GM21619 (cell line): ENCODE measurements around the gene NOL3.

Source experiments
- ATAC-seq: cut with Tn5 transposase; IDR thresholded peaks from one replicate; pipeline ENCODE4 v1.9.1; 2021; ENCODE audit not compliant: unreplicated experiment

The NOL3 gene

GRCh38 chr16:67154578-67155294 is 15.6 kb upstream of the NOL3 start:
- no peak for ATAC-seq

- no peak for ATAC-seq
Observed at GRCh38 chr16:67155295-67156142, 14.8 kb upstream of the NOL3 start.

DNA sequence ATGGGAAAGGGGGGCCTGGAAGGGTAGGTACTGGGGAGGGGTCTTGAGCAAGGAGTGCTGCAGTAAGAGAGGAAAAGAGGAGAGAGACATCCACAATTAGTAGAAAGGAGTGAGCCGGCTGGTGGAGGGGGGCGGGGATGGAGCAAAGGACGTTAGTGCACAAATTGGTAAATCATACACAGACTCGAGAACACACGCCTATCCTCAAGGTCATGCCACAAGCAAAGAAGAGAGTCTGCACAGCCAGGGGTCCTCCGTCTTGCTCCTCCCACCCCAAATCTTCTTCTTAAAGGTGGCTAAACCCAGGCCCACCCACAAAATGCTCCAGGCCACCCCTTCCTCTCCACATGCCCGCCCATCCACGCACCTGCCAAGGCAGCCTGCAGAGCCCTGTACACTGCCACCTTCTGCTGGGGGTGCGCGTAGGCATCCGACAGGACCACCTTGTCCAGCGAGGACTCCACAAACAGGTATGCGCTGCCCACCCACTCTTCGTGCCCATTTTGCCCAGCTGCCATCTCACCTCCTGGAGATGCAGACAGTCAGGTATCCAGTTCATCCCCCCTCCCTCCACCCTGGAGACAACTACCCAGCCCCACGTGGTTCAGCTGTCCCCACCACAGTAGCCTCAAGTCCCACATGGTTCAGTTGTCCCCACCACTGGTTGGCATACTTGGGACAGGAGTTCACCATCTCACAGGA is 14.0 kb upstream of the NOL3 start:
- ATAC-seq = no peak

GRCh38 chr16:67157106-67157748 is 13.1 kb upstream of the NOL3 start:
- no peak for ATAC-seq

- no peak for ATAC-seq
Observed at GRCh38 chr16:67157892-67158635, 12.3 kb upstream of the NOL3 start.

DNA sequence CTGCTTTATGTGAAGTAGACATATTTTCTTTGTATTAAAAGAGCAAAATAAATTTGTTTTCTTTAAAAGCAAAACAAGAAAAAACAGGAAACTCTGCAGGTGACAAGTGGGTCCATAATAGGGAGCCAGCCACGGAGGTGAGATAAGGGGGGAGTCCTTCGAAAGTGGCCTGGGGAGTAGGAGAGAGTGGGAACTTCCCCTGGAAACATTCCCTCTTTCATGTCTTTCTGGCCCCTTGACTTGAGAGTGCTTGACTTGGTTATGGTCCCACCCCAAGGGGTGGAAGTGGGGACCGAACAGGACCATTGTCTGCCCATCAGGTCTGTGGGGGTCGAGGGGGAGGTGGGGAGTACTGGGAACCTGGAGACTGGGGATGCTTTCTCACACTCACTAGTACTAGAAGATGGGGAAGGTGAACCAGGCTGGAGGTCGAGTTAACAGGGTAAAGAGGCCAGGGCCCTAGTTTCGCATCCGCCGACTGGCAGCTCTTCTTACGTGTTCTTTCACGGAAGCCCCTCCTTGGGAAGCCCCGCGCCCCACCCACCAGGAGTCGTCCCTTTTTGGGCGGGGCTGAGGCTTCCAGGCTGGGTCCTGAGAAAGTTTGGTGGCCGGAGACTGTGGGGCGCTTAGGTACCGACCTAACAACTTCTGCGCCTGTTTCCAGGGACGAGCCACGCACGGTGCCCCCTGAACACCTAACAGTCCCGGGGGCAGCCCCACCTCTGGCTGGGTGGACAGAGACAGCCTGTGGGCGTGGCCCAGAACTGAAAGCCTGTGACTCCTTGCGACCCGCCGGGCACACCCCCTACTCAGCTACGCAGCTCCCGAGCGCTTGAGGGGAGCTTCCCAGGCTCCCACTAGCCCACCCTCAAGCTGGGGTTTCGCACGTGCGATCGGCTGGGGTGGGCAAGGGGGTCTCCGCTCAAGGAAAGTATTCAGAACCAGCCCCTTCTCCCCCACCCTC is 11.4 kb upstream of the NOL3 start:
- ATAC-seq = peak; percentile 34

- no peak for ATAC-seq
Observed at GRCh38 chr16:67161595-67162058, 8.7 kb upstream of the NOL3 start.

GRCh38 chr16:67162506-67163163 is 7.7 kb upstream of the NOL3 start:
- ATAC-seq = no peak

DNA sequence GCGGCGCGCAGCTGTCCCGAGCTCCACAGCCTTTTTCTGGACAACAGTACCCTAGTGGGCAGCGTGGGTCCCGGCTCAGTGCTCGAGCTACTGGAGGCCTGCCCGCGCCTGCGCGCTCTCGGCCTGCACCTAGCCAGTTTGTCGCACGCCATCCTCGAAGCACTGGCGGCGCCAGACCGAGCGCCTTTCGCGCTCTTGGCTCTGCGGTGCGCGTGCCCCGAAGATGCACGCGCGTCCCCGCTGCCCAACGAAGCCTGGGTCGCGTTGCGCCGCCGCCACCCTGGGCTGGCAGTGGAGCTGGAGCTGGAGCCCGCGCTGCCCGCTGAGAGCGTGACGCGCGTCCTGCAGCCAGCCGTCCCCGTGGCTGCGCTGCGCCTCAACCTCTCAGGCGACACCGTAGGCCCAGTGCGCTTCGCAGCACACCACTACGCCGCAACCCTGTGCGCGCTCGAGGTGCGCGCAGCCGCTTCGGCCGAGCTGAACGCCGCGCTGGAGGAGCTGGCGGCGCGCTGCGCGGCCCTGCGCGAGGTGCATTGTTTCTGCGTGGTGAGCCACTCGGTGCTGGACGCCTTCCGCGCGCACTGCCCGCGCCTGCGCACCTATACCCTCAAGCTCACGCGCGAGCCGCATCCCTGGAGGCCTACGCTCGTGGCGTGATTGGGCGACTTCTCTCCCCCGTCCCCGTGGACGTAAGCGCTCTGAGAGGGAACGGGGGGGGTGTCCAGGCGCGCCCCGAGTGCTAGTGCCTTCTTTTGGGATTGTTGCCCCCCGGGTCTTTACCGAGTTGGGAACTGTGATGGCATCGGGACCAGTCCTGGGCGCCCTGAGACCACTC is 7.0 kb upstream of the NOL3 start:
- no peak for ATAC-seq

DNA sequence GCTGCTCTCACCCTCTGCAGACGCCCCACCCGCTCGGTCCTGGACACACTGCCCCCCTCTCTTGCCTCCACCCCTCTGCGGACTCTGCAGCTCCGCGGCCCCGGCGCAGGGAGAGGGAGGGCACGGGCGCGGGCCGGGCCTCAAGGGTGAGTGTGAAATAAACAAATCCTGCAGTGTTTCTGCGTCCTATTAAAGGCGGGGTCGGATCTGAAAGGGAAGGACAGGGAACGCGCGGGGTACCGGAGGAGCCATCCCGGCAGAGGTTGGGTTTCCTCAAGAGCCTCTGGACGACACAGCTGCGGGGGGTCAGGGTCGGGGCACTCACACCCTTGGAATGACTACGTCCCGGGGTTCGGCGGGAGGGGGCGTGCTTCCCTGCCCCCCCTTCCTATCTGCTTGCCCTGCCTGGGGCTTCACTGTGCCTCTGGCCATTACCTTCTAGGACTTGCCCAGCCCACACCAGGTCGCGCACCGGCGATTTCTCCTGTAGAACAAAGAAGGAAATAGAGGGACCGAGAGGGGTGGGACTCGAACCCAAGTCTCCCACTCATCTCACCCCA is 6.3 kb upstream of the NOL3 start:
- no peak for ATAC-seq

DNA sequence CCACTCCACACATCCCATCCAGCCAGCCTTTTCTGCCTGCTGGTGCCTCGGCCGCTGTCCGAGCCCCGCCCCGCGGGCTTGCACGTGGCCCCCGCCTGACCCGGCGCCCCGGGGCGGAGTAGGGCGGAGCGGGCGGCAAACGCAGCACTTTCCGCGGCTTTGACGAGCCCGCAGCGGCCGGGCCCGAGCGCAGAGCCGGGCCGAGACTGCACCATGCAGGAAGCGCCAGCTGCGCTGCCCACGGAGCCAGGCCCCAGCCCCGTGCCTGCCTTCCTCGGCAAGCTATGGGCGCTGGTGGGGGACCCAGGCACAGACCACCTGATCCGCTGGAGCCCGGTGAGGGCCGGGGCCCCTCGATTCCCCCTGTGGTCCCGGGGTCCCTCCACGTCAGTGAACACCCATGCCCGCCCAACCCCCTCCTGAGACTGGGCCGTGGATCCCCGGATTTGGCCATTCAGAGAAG is 5.7 kb upstream of the NOL3 start, which contains the start of gene HSF4:
Gene HSF4, plus strand, starts transcription at position 147 of the 463 bp plus-strand sequence. Its CDS starts 67 bp downstream, at position 214.
- no peak for ATAC-seq

DNA sequence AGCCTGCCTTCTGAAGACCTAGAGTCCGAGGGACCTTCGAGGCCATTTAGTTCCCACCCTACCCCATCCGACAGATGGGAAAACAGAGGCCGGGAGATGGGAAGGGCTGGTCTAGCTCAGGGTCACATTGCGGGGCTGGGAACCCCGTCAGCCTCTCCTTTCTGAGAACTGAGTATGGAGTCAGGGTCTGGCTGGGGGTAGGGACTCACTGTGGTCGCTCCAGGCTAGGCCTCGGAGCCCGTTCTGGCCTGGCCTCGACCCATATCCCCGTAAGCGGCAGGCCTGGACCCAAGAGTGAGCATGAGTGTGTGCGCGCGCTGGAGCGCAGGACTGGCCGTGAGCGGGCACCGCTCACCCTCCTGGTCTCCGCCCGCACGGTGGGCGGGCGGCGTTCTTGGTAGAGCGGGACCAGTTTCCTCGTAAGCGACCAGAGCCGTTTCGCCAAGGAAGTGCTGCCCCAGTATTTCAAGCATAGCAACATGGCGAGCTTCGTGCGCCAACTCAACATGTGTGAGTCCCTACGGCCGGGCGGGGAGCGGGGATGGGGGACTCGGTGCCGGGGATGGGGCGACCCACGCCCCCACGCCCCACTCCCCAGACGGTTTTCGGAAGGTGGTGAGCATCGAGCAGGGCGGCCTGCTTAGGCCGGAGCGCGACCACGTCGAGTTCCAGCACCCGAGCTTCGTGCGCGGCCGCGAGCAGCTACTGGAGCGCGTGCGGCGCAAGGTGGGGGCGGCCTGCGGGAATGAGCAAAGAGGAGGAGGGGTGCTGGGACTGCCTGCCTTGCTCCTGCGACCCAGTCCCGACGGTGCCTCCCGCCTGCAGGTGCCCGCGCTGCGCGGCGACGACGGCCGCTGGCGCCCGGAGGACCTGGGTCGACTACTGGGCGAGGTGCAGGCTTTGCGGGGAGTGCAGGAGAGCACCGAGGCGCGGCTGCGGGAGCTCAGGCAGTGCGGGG is 4.9 kb upstream of the NOL3 start:
- no peak for ATAC-seq

DNA sequence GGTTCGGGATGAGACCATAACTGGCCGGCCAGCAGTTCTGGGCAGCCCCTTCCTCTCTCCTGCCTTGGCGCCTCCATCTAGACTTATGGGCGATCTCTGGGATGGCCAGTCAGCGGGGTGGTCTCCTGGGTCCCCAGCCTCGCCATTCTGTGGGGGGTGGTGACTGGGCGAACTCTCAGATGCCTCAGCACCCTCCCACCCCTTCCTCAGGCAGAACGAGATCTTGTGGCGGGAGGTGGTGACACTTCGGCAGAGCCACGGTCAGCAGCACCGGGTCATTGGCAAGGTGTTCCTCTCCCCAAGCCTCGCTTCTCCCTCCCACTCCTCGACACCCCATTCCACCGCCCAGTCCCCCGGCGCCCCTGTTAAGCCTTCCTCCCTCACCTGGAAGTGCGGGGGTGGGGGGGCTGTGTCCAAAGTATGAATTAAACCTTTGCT is 4.2 kb upstream of the NOL3 start:
- ATAC-seq = no peak

- ATAC-seq = no peak
Observed at GRCh38 chr16:67166598-67167168, 3.7 kb upstream of the NOL3 start.

DNA sequence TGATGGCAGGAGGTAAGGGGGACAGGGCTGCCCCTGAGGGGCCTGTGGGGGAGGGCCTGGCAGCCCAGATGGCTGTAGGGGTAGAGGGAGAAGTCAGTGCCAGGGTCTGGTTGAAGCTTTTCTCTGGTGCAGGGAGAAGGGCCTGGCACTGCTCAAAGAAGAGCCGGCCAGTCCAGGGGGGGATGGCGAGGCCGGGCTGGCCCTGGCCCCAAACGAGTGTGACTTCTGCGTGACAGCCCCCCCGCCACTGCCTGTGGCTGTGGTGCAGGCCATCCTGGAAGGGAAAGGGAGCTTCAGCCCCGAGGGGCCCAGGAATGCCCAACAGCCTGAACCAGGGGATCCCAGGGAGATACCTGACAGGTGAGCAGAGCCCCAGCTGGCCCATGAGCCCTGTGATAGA is 2.8 kb upstream of the NOL3 start:
- no peak for ATAC-seq

GRCh38 chr16:67169011-67169451 is 1.3 kb upstream of the NOL3 start:
- no peak for ATAC-seq
